DOHH2 (cell line): Measurements from ENCODE around the gene NFX1.

ENCODE experiments used
- CTCF ChIP-seq: fragments of 200-600 bp; sonication (generic); IDR thresholded peaks from one replicate; pipeline ENCODE4 v1.5.1; 2014; ENCODE audit warnings: antibody characterized with exemption, mild to moderate bottlenecking, low read depth, low read length; ENCODE audit not compliant: poor library complexity, severe bottlenecking
- EZH2phosphoT487 ChIP-seq: fragments of 200-600 bp; sonication (generic); IDR thresholded peaks from 2 replicates; pipeline ENCODE4 v1.6.1; 2017; ENCODE audit warnings: borderline replicate concordance, mild to moderate bottlenecking, antibody characterized with exemption, low read length, moderate library complexity, mixed read lengths

DNA sequence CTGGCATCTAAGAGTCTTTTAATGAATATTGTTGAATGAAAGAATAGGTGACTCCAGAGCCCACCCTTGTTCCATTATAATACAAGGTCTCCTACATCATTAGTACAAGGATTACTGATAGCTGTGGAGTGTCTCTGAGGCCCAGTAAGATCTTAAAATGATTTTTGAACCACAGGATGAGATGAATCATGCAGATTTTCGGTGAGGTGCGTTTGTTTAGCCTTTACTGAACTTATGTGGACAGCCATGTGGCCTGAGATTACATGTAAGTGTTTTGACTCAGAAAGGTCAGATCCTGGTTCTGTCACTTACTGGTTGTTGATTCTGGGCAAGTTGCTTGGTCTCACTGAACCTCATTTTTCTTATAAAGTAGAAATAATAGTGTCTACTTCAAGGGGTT is 21.6 kb downstream of the NFX1 start:
- TF ChIP-seq CTCF, result no peak
- no peak for TF ChIP-seq EZH2phosphoT487
